Measurements from ENCODE around the gene PACRG. TPM values are rescaled to one million over a fixed set of nuclear protein-coding genes. Genes with fewer than 3 reads are reported as not detected.

Gene PACRG
- total and polyA plus RNA-seq, 10 of the 15 experiments (the other 5 are each of a cell fraction or from before 2014, with no cell fraction given) = not detected

- Histone ChIP-seq H3K79me2 (ENCODE audit: control insufficient read depth, insufficient read depth, low read length) (no peaks in the 10 kb centered on the region), H3K4me3 (no peak overlapping the region), H3K4me2 (ENCODE audit: control insufficient read depth, insufficient read depth) (no peak overlapping the region), H3K27me3 (replicated peaks in 1 of 2; ENCODE audit: control insufficient read depth in 2 of 2, insufficient read depth in 2 of 2, low read length in 1 of 2) (no peaks in the 10 kb centered on the region), H3K4me1 (ENCODE audit: control insufficient read depth, insufficient read depth, low read length) (no peaks in the 10 kb centered on the region), H2AFZ (ENCODE audit: control insufficient read depth, low read depth, low read length) (no peak overlapping the region), H3K36me3 (ENCODE audit: control insufficient read depth in 2 of 2, insufficient read depth in 2 of 2, low read length in 1 of 2) (no peaks in the 10 kb centered on the region), H3K27ac (ENCODE audit: control insufficient read depth, insufficient read depth) (no peak overlapping the region), H4K20me1 (ENCODE audit: control insufficient read depth, insufficient read depth) (no peaks in the 10 kb centered on the region), H3K9ac (ENCODE audit: control insufficient read depth, insufficient read depth, low read length) (no peak overlapping the region), H3K9me3 (replicated peaks; ENCODE audit: control insufficient read depth, insufficient read depth, low read length) (no peaks in the 10 kb centered on the region)
- TF ChIP-seq MAX (IDR thresholded peaks at IDR 0.05; ENCODE audit: low read depth, low read length) (no peak), TARDBP (IDR thresholded peaks at IDR 0.05; ENCODE audit: borderline replicate concordance) (no peak), ZNF274 (IDR thresholded peaks at IDR 0.05; ENCODE audit: insufficient read depth, insufficient read length) (no peak), NRF1 (conservative IDR thresholded peaks at IDR 0.05; ENCODE audit: low read depth, low read length) (no peak), ATF3 (IDR thresholded peaks at IDR 0.05; ENCODE audit: borderline replicate concordance, extremely low read depth, low read depth, low read length) (no peak), ESRRA (IDR thresholded peaks at IDR 0.05; ENCODE audit: low read length) (no peak), POLR2AphosphoS5 (IDR thresholded peaks at IDR 0.05; ENCODE audit: low read length) (no peak)
- POLR2A ChIA-PET = no interaction called here
- 0% methylated on average over 4 of the region's 4 CpGs for WGBS (ENCODE audit: insufficient coverage, insufficient replicate concordance, low lambda C conversion rate, missing lambda C conversion rate)
- FAIRE-seq (no peak), ATAC-seq (no peak), DNase-seq (ENCODE audit: low read depth, low spot score) (no peak)
- RAD21 ChIA-PET (ENCODE audit: unreplicated experiment) = no interaction called here
- SMC1A ChIA-PET (ENCODE audit: uncharacterized antibody, unreplicated experiment) = no interaction called here
- intact Hi-C loops (cut with micrococcal nuclease; ENCODE audit: unreplicated experiment) = no loop called here
- CTCF ChIA-PET = no interaction called here
- no TSS peak for BruUV-seq (replicated peaks)
- in situ Hi-C loops (cut with MboI) = no loop called here
Observed at GRCh38 chr6:163333038-163333437, 605.3 kb downstream of the PACRG start.
